HepG2 (cell line): ENCODE data around the gene NLRP11. TPM values are rescaled to one million over a fixed set of nuclear protein-coding genes. Genes with fewer than 3 reads are reported as not detected.

ENCODE experiments used
- ATAC-seq: fragments of 200-7000 bp; cut with Tn5 transposase; 3 replicates; pipeline ENCODE4 v1.9.1; 2020; ENCODE audit warnings: mild to moderate bottlenecking, moderate library complexity
- BruUV-seq: library from RNA; stranded (reverse); fragments of 400-500 nt; replicated peaks from 2 replicates; lab custom pipeline; 2021; lab: Mats Ljungman, UMichigan
- CTCF ChIA-PET: fragments of 300-600 bp; formaldehyde crosslinking; extraction: SDS; loops from one replicate; lab custom pipeline; 2021; ENCODE audit warnings: low total read pairs, inconsistent platforms, low intra/inter-chr PET ratio; lab: Yijun Ruan, JAX
- POLR2A ChIA-PET: fragments of 350-600 bp; sonication (Branson Sonifier 250); formaldehyde crosslinking; loops from one replicate; lab custom pipeline; 2020; ENCODE audit warnings: antibody characterized with exemption, inconsistent platforms; lab: Yijun Ruan, JAX
- DNase-seq: peaks from one replicate; pipeline ENCODE4 v3.0.0-alpha.2; 2015; ENCODE audit warnings: low spot score
- FAIRE-seq: peaks from 3 replicates; lab custom pipeline; 2011; peaks lifted over from hg19 to GRCh38; lab: Jason Lieb, UNC
- H2AFZ ChIP-seq: one replicate; pipeline ENCODE4 v1.6.1; 2011; ENCODE audit warnings: low read length, inconsistent platforms
- H3K27ac ChIP-seq: fragments of 300-600 bp; 3 replicates; pipeline ENCODE4 v1.8.0; 2011; ENCODE audit warnings: mixed run types, mild to moderate bottlenecking, mixed read lengths, low read length, inconsistent platforms; ENCODE audit not compliant: insufficient read depth; ENCODE audit errors: extremely low read length
- H3K27me3 ChIP-seq, 2 experiments: fragments of 200-600 bp in 1 of 2; 2 replicates in 1 of 2; 3 replicates in 1 of 2; pipeline versions ENCODE4 v1.6.0 to v1.8.0; 2011; ENCODE audit warnings: low read length in 2 of 2, mild to moderate bottlenecking in 2 of 2, moderate library complexity in 2 of 2, inconsistent platforms in 1 of 2; ENCODE audit not compliant: insufficient read depth in 2 of 2, control insufficient read depth in 1 of 2
- H3K36me3 ChIP-seq, 2 experiments: fragments of 200-600 bp in 1 of 2; replicated peaks in 1 of 2; 2 replicates in 1 of 2; 3 replicates in 1 of 2; pipeline versions ENCODE4 v1.5.1 to v1.8.0; 2011; ENCODE audit warnings: low read length in 2 of 2, inconsistent platforms in 1 of 2; ENCODE audit not compliant: insufficient read depth in 2 of 2, control insufficient read depth in 1 of 2
- H3K4me1 ChIP-seq: 2 replicates; pipeline ENCODE4 v1.5.1; 2012; ENCODE audit warnings: low read length, inconsistent platforms; ENCODE audit not compliant: insufficient read depth
- H3K4me2 ChIP-seq: 2 replicates; pipeline ENCODE4 v1.6.0; 2011; ENCODE audit warnings: low read depth, low read length, inconsistent platforms
- H3K4me3 ChIP-seq, 3 experiments: fragments of 200-600 bp in 1 of 3; sonication (generic), shearing (Covaris generic) in 1 of 3; replicated peaks in 1 of 3; 2 replicates each; pipeline ENCODE4 v1.5.1; 2011 to 2016; ENCODE audit warnings: low read length in 3 of 3, inconsistent platforms in 2 of 3, low read depth in 2 of 3, mild to moderate bottlenecking in 2 of 3, control low read depth in 1 of 3, mixed read lengths in 1 of 3; ENCODE audit not compliant: insufficient read depth in 1 of 3
- H3K79me2 ChIP-seq: one replicate; pipeline ENCODE4 v1.6.1; 2011; ENCODE audit warnings: low read length, inconsistent platforms; ENCODE audit not compliant: insufficient read depth
- H3K9ac ChIP-seq: 2 replicates; pipeline ENCODE4 v1.6.0; 2011; ENCODE audit warnings: mild to moderate bottlenecking, low read depth, low read length, inconsistent platforms; ENCODE audit not compliant: insufficient read depth
- H3K9me3 ChIP-seq: 2 replicates; pipeline ENCODE4 v1.5.1; 2012; ENCODE audit warnings: mild to moderate bottlenecking, low read length
- H4K20me1 ChIP-seq: 2 replicates; pipeline ENCODE4 v1.6.0; 2011; ENCODE audit warnings: inconsistent platforms, mild to moderate bottlenecking, low read length, moderate library complexity; ENCODE audit not compliant: insufficient read depth
- NBN ChIP-seq: fragments of 450-650 bp; conservative IDR thresholded peaks from 2 replicates; pipeline ENCODE4 v1.6.1; 2017
- WGBS: methylation state at CpG from one replicate; pipeline ENCODE4 v1.1.6; 2017; ENCODE audit warnings: low lambda C conversion rate; 5-methylcytosine and 5-hydroxymethylcytosine counted together
- in situ Hi-C: cut with HindIII; loops from 2 replicates; pipeline ENCODE4 v1.10.0; 2017; ENCODE audit warnings: low pct_unique_long_range_greater_than_20kb; ENCODE audit not compliant: extremely low pct_ligation_motif_present
- intact Hi-C: fragments of 100-400 bp; cut with micrococcal nuclease; formaldehyde crosslinking; loops from one replicate; pipeline ENCODE4 v1.10.0; 2022; ENCODE audit not compliant: unreplicated experiment
- polyA plus RNA-seq, 8 experiments: library from polyadenylated mRNA; depleted of rRNA in 3 of 8; stranded (reverse) in 7 of 8; unstranded in 1 of 8; fragments of >200 nt; fragmentation: Illumina TruSeq in 4 of 8; extraction: Trizol in 4 of 8; gene quantifications; 2 replicates each; pipeline versions ENCODE4 v1.2.1 to v1.2.3, GENCODE V29; 2011 to 2016; ENCODE audit warnings: low read depth in 4 of 8, missing spikeins in 1 of 8, mixed read lengths in 1 of 8; ENCODE audit not compliant: insufficient read depth in 1 of 8
- total RNA-seq, 5 experiments: library from RNA; depleted of rRNA; stranded (reverse); fragments of >200 nt; fragmentation: Illumina TruSeq; extraction: Trizol; gene quantifications; 2 replicates each; pipeline ENCODE4 v1.2.3, GENCODE V29; 2016; ENCODE audit warnings: low read depth in 1 of 5
- TF ChIP-seq, protein P1 (sequence below): sonication (generic); formaldehyde crosslinking; IDR thresholded peaks from 2 replicates; pipeline ENCODE4 v1.4.0; 2020; ENCODE audit warnings: mild to moderate bottlenecking, low read depth, missing genetic modification reagents
- TF ChIP-seq, protein P2 (sequence below): sonication (generic); formaldehyde crosslinking; IDR thresholded peaks from 2 replicates; pipeline ENCODE4 v1.8.0; 2022; ENCODE audit warnings: low read depth, missing genetic modification reagents
- TF ChIP-seq, protein P3 (sequence below): sonication (generic); formaldehyde crosslinking; IDR thresholded peaks from 2 replicates; pipeline ENCODE4 v1.4.0; 2020; ENCODE audit warnings: missing genetic modification reagents, borderline replicate concordance

Gene NLRP11
- total and polyA plus RNA-seq, 2 of the 13 experiments (the other 11 are each of a cell fraction or from before 2014, with no cell fraction given): 0.02 TPM; not detected in 1

DNA sequence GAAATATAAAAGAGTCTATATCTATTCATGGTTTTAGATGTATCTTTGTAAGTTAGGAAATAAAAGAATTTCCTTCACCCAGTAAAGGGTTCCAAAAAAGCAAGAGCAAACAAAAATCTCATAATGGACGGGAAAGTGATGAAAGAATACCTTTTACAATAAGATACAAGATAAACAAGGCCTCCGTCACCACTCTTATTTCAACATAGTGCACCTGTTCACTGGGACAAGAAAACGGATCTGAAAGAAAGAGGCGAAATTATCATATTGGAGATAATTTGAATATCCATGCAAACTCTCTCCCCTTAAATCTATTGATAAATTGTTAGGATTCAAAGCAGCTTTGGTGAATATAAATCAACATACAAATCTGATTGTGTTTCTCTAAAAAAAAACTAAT lies 877 bp upstream of the NLRP11 start:
- no peak for FAIRE-seq
- POLR2A ChIA-PET: no interaction called here

More for the DNA sequence above, 877 bp upstream of the NLRP11 start:
- H3K9me3 ChIP-seq: no peaks in the 10 kb centered on the region
- H3K4me3 ChIP-seq: no peak overlapping the region
- TF ChIP-seq, protein P1, sequence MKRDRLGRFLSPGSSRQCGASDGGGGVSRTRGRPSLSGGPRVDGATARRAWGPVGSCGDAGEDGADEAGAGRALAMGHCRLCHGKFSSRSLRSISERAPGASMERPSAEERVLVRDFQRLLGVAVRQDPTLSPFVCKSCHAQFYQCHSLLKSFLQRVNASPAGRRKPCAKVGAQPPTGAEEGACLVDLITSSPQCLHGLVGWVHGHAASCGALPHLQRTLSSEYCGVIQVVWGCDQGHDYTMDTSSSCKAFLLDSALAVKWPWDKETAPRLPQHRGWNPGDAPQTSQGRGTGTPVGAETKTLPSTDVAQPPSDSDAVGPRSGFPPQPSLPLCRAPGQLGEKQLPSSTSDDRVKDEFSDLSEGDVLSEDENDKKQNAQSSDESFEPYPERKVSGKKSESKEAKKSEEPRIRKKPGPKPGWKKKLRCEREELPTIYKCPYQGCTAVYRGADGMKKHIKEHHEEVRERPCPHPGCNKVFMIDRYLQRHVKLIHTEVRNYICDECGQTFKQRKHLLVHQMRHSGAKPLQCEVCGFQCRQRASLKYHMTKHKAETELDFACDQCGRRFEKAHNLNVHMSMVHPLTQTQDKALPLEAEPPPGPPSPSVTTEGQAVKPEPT (CRISPR knock-in tag): no peak
- TF ChIP-seq, protein P2, sequence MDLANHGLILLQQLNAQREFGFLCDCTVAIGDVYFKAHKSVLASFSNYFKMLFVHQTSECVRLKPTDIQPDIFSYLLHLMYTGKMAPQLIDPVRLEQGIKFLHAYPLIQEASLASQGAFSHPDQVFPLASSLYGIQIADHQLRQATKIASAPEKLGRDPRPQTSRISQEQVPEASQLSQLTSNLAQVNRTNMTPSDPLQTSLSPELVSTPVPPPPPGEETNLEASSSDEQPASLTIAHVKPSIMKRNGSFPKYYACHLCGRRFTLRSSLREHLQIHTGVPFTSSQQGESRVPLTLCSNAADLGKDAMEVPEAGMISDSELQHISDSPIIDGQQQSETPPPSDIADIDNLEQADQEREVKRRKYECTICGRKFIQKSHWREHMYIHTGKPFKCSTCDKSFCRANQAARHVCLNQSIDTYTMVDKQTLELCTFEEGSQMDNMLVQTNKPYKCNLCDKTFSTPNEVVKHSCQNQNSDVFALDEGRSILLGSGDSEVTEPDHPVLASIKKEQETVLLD (CRISPR knock-in tag): no peak
- TF ChIP-seq, protein P3, sequence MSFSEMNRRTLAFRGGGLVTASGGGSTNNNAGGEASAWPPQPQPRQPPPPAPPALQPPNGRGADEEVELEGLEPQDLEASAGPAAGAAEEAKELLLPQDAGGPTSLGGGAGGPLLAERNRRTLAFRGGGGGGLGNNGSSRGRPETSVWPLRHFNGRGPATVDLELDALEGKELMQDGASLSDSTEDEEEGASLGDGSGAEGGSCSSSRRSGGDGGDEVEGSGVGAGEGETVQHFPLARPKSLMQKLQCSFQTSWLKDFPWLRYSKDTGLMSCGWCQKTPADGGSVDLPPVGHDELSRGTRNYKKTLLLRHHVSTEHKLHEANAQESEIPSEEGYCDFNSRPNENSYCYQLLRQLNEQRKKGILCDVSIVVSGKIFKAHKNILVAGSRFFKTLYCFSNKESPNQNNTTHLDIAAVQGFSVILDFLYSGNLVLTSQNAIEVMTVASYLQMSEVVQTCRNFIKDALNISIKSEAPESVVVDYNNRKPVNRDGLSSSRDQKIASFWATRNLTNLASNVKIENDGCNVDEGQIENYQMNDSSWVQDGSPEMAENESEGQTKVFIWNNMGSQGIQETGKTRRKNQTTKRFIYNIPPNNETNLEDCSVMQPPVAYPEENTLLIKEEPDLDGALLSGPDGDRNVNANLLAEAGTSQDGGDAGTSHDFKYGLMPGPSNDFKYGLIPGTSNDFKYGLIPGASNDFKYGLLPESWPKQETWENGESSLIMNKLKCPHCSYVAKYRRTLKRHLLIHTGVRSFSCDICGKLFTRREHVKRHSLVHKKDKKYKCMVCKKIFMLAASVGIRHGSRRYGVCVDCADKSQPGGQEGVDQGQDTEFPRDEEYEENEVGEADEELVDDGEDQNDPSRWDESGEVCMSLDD (CRISPR knock-in tag): no peak
- TF ChIP-seq NBN: no peak
- BruUV-seq: no TSS peak
- H3K79me2 ChIP-seq: no peaks in the 10 kb centered on the region
- H3K4me1 ChIP-seq: no peaks in the 10 kb centered on the region
- H4K20me1 ChIP-seq: no peaks in the 10 kb centered on the region
- CTCF ChIA-PET: no interaction called here
- peaks cover 0 to 9% of the 10 kb centered on the region in 2 experiments; a peak in 2 of 5 replicates for H3K27me3 ChIP-seq
- H2AFZ ChIP-seq: no peak overlapping the region
- H3K36me3 ChIP-seq: no peaks in the 10 kb centered on the region
- intact Hi-C loops (no loop called here), in situ Hi-C loops (no loop called here)
- ATAC-seq: no peak
- DNase-seq: no peak
- H3K27ac ChIP-seq: no peak overlapping the region
- no peak overlapping the region for H3K9ac ChIP-seq
- WGBS: 11% methylated on average over 4 of the region's 4 CpGs
- H3K4me2 ChIP-seq: no peak overlapping the region
